ENCODE measurements around the gene BIRC2.

BIRC2 gene

DNA sequence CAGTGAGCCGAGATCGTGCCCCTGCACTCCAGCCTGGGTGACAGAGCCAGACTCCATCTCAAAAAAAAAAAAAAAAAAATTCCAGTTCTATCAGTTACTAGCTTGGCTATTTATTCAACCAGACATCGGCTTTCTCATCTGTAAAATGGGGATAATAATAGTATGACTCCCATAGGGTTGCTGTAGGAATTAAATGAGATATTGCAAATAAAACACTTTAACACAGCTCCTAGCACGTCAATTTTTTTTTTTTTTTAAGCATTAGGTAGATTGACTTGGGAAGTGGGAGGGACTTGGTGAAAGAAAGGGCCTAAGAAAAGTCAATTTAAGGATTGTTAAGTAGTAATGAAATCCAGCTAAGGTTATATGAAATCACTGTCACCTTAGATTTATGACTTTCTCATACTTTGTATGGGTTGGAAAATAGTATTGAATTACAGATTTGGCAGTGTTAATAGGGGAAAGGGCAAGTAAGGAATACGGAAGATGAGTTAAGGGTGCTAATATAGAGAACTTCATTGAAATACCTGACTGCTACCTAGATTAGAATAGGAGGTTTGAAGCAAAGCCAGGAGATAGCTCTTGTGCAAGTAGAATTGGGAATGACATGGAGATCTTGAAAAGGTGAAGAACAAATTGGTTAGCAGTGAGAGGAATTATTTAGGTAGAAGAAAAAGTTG is 28.8 kb downstream of the BIRC2 start:
- no peak for DNase-seq (ENCODE audit: low read depth)

DNA sequence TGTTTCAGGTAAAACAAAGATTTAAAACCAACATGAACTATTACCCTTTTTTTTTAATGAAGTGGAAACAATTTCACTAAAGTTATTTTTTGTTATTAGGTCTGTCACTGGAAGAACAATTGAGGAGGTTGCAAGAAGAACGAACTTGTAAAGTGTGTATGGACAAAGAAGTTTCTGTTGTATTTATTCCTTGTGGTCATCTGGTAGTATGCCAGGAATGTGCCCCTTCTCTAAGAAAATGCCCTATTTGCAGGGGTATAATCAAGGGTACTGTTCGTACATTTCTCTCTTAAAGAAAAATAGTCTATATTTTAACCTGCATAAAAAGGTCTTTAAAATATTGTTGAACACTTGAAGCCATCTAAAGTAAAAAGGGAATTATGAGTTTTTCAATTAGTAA is 30.9 kb downstream of the BIRC2 start:
- DNase-seq (ENCODE audit: low read depth) = no peak

DNA sequence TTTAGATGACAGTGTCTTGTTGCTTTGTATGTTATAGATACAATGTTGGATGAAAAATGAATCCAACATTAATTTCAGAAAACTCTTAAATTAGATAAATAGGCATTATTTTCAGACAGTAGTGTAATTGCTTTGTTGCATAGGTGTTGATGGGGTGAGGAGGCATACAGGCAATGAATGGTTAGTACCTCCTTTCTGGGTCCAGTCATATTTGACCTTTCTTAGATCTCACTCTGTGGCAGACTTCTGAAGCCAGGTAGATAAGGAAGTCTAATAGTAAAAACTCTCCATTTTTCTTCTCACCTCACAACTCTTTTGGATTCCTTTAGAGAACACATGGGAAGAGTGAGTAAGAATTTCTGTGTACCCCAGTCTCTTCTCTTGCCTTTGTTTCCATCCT is 31.8 kb downstream of the BIRC2 start:
- no peak for DNase-seq (ENCODE audit: low read depth)

DNA sequence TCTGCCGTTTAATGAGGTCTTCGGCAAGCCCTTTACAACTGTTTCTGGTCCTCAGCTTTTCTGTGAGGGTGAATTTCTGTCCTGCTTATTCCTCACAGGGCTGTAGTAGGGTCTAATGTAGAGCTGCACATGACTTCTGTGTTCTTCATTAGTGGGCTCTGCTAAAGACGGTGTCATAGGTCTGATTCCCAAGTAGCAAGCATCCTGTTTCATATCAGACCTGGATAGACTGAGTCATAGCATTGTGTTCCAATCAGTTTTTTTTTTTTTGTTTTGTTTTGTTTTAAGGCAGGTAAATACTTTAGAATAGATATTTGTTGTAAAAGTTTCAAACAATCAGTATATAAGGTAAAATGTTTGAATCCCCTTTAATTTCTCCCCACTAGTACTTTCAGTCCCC is 35.4 kb downstream of the BIRC2 start:
- no peak for DNase-seq (ENCODE audit: low read depth)

DNA sequence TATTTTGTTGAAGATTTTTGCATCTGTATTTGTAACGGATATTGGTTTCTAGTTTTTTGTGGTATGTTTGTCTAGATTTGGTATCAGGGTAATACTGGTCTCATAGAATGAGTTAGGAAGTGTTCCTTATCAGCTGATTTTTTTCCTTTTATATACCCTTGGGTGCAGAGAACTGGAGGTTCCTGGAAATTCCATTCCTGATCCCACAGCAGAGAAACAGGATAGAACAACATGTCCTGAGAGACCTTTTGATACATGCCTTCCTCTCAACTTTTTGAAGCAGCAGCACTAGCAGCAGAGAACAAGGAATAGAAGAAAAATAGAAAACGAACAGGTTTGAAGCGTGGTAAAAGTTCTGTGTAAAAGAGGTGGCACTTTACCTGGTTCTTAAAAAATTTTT is 36.8 kb downstream of the BIRC2 start:
- peak; percentile 55 for DNase-seq (ENCODE audit: low read depth)

DNA sequence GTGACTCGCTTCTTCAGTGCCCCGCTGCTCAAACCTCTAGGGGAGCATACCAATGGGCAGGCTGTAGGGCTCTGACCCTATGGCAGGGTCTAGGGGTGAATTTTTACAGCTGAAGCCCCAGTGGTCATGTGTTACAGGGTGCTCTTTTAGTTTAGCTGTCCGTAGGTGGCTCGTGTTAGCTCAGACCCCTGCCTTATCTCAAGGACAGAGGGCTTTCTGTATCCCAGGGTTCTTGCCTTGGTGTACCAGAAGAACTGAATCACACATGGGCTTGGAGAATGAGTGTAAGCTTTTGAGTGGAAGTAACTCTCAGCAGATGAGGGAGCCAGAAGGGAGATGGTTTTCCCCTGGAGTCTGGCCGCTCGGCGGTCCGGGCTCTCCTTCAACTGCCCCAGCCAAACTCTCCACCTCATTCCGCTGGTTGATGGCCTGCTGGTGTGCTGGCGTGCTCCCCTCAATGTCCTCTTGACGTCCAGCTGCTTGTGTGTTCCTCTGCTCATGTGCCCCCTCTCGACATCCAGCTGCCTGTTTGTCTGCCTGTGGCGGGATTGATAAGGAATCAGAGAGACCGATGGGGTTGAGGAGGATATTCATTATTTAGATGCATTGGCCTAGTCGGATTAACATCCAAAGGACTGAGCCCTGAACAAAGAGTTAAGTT is 37.5 kb downstream of the BIRC2 start:
- DNase-seq (ENCODE audit: low read depth) = no peak

DNA sequence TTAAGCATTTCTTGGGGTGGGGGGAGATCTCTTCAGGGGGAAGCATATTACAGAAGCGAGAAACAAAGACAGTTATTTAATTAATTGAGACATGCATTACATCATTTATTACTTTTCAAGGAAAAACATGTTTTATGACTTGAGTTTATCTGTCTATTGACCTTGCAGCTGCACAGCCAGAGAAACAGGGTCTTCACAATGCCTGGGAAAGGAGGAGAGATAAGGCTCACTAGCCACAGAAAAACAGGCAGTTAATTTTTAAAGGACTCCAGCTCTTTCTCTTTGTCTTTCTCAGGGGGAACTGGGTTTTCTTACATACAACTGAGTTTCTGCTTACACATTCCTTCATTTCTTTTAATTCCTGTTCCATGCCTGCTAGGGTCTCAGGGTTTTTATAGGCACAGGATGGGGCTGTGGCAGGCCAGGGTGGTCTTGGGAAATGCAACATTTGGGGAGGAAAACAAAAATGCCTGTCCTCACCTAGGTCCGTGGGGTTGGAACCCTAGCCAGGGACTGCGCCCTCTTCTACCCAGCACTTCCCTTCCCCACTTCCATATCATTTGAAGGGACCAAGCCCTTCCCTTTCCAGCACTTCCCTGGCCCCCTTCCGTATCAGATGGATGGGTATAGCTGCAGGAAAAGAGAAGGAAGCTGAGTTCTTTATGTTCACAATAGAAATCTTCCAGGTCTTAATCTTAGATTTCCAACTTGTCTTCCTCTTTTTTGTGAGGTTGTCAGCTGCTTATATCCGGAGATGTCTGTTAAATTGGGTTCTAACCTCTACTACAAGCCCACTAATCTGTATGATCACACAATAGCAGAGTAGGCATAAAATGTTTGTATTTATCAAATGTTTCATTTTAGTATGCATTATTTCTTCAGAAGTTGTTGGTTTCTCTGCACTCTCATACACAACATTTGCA is 38.3 kb downstream of the BIRC2 start:
- DNase-seq (ENCODE audit: low read depth) = no peak

DNA sequence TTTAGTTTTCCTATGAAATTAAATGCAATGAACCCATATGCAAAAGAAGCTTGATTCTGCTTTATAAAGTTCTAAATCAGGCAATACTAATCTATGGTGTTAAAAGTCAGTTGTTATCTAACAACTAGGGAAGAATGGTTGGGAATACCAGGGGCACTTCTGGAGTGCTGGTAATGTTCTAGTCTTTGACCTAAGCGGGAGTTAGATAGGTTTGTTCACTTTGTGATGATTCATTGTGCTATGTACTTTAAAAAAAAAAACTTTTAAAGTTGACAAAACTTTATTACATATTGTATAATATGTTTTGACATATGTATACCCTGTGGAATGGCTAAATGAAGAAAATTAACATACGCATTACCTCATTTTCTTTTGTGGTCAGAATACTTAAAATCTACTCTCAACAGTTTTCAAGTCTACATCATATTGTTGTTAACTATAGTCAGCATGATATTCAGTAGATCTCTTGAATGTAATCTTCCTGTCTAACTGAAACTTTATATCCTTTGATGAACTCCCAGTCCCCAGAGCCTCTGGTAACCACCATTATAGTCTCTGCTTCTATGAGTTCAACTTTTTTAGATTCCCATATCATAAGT is 39.2 kb downstream of the BIRC2 start:
- DNase-seq (ENCODE audit: low read depth) = peak; percentile 47

DNA sequence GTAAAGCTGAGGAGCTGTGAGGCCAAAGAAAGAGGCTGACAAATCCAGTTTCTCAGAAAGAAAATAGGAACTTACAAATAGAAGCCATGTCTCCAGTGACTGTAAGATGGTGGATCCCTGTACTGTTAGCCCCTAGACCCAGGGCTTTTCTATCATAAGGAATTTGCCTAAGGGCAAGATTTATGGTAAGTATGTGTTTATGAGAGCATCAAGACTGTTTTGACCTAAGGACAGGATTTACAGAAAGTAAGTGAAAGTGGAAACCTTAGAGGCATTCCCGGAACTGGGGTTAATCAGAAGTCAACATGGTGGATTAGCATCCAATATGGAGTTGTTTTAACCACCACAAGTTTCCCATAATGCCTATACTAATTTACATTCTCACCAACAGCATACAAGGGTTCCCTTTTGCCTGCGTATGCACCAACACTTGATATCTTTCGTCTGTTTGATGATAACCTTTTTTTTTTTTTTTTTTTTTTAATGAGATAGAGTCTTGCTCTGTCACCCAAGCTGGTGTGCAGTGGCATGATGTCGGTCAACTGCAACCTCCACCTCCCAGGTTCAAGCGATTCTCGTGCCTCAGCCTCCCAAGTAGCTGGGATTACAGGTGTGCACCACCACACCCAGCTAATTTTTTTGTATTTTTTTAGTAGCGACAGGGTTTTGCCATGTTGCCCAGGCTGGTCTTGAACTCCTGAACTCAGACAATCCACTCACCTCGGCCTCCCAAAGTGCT is 40.2 kb downstream of the BIRC2 start:
- no peak for DNase-seq (ENCODE audit: low read depth)

DNA sequence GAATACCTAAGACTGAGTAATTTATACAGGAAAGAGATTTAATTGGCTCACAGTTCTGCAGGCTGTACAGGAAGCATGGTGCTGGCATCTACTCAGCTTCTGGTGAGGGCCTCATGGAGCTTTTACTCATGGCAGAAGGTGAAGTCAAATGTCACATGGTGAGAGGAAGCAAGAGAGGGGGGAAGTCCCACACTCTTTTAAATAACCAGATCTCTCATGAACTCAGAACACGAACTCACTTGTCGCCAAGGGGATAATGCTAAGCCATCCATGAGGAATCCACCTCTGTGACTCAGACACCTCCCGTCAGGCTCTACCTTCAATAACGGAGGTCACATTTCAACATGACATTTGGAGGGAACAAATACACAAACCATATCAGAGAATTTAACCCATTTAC is 42.2 kb downstream of the BIRC2 start:
- no peak for DNase-seq (ENCODE audit: low read depth)

DNA sequence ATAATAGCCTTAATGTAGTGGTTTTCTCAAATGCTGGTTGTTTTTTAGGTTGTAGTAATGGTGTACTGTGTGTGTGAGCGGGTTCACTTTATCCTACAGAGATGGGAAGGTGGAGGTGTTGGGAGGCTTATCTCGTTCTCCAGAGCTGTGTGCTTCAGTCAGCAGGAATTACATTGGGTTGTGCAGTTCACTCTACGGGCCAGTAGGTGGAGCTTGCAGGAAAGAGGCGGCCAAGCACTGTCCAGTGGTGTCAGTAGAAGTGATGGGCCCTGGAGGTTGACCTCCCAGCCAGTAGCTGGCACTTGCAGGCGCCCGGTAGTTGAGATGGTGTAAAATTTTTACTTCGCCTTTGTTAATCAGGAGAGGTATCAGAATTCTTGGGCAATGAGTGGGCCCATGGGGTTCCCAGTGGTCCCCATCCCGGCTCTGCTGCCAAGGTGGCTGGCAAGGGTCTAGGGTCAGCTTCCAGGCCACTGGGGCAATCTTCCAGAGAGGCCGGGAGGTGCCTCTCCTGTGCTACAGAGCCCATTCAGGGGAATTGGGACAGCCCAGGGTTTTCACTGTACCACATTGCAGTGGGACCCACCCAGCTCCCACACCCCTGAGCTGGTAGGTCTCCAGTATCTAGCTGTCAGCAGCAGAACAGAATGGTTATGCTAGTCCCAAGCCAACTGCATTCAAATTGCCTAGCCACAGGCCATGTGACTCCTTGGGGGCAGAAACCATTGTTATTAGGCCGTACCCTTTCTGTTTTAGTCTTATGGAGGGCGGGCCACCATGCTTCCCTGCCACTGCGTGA is 43.9 kb downstream of the BIRC2 start:
- DNase-seq (ENCODE audit: low read depth) = peak; percentile 67

DNA sequence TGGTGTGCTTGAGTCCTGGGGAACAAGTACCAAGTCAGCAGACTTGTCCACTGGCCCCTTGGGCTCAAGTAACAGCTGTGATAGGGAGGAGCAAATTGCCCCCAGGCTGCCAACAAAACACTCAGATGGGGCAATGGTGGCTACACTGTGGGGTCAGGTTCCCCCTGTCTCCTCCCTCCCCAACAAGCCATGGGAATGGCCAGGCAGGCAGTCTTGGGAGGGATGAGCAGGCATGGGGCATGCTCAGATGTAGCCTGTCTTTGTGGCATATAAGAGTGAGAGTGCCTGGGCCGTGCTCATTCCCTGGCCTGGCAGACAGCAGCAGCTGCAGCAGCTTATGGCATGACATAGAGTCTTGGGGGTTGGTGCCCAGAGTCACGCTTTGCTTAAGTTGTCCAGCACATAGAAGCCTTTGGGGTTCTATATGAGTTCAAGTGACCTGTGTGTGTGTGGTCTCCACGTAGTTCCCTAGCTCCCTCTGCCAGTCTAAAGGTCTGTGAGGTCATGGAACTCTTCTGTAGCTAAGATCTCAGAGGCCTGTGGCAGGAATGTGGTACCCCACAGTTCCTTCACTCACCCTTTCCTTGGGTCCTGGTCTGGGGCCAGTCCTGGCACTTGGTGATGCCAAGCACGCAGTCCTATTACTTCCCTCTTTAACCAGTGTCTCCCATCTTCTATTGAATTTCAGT is 44.7 kb downstream of the BIRC2 start:
- no peak for DNase-seq (ENCODE audit: low read depth)

DNA sequence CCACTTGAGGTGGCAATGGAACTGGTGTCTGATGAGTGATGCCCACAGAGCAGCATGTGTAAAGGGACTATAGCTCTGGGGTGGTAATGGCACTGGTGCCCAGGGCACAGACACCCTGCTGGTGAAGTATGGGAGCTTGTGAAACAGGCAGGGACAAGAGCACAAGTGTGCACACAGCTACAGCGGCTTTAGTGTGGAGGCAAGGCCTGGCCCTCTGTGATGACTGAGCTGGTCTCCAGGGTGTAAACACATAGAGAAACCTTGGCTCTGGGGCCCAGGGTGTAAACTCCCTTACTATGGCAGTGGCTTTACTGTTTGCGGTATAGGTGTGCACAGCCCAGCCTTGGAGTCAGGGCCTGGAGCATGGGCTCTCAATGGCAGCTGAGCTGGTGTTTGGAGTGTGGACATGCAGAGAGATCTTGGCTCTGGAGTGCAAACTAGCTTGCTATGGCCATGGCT is 46.3 kb downstream of the BIRC2 start:
- no peak for DNase-seq (ENCODE audit: low read depth)

DNA sequence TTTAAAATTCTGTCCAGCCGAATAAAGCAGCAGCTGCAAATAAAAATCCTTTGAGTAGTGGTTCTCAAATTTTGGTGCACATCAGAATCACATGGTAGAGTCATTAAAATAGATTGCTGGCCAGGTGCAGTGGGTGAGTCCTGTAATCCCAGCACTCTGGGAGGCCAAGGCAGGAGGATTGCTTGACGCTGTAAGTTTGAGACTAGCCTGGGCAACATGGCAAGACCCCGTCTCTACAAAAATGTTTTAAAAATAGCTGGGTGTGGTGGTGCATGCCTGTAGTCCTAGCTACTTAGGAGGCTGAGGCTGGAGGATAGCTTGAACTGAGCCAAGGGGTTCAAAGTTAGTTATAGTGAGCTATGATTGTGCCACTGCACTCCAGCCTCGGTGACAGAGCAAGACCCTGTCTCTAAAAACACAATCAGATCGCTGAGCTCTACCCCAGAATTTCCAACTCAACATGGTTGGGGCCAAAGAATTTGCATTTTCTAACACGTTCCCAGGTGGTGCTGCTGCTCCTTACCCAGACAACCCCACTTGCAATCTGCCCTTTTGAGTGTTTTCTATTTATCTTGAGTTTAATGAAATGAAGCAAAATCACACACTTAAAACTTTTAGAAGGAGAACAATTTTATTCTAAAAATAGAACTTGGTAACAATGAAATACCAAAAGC is 48.8 kb downstream of the BIRC2 start:
- no peak for DNase-seq (ENCODE audit: low read depth)

DNA sequence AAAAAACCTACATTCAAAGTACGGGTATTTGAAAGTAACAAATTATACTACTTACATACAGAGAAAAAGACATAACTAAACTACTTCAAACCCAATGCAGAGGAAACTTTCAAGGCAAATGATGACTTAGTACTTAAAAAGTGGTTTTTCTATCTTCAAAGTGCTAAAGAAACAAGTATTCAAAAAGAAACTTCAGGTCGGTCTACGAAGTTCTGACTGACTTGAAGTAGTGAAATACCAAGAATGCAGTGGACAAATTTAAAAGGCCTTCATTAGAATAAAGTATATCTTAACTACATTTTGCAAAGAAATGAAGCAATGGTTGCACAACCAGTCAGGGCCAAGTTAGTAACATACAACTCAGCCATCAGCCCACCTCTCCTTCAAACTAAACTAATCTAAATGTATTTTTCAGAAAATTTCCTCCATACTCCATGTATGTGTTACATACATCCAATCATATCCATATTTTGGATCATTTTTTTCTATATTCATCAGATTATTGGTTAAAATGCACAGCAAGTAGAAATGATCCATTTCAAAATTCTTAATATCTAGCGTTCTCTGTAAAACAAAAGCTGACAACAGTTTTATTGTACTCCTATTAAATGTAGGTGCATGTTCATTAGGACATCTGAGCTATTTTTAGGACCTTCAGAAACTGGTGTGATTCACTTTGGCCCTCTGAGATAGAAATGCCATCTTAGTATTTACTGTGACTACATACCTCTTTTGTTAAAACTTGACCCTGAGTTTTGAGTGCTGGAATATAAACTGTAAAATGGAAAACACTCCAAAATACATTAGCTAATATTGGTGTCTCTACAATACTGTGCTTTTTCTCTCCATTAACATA is 49.9 kb downstream of the BIRC2 start:
- peak; percentile 28 for DNase-seq (ENCODE audit: low read depth)

DNA sequence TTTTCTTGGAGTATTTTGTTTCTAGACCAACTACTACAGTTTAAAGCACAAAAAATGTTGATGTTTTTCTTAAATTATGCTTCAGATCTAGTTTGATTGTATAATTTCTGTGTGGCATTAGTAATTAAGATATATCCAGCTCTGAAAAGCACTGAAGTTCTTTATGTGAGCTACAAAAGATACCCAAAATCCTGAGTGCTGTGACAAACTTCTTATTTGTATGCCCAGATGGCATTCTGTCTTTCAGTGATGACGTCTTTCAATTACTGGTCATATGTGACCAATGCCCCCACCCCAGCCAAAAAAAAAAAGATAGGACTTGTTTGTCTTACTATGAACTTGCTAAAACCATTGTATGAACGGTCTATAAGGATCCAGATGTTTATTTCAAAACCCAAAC is 51.3 kb downstream of the BIRC2 start:
- no peak for DNase-seq (ENCODE audit: low read depth)

DNA sequence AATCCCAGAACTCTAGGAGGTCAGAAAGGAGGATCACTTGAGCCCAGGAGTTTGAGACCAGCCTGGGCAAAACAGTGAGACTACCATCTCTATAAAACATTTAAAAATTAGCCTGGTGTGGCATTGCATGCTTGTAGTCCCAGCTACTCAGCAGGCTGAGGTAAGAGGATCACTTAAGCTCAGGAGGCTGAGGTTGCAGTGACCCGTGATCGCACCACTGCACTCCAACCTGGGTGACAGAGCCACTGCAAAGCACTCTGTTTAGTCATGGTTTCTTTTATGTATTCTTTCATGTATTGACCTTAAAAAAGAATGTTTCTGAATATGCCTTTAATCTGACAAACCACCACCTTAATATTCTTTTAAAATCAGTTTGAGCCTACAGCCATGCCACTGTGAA is 52.2 kb downstream of the BIRC2 start:
- DNase-seq (ENCODE audit: low read depth) = no peak

DNA sequence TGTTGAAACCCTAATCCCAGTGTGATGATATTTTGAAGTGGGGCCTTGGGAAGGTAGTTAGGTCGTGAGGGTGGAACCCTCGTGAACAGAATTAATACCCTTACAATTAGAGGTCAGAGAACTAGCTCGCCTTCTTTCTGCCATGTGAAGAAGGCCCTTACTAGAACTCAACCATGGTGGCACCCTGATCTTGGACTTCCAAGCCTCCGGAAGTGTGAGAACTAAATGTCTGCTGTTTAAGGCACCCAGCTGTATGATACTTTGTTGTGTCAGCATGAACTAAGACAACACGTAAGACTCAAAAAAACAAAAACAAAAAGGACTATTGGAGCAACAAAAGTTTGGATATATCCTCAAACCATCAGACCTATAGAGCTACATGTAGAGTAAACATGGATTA is 53.6 kb downstream of the BIRC2 start:
- no peak for DNase-seq (ENCODE audit: low read depth)

DNA sequence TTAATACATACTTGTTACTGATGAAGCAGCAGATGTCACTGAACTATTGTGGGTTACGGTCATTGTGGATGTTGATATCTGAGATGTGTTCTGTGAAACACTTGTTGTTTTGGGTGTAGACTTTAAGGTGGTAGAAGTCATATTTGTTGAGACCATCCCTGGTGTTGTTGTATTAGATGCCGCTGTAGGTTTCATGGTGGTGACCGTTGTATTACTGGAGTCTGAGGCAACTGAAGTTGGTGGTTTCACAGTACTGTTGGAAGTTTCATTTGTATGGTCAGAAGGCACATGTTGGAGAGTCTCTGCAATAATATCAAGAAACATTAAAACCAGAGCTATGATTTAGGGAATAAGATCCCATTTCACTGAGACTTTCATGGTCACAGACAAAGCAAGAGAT is 54.9 kb downstream of the BIRC2 start:
- DNase-seq (ENCODE audit: low read depth) = no peak

All from amniotic epithelial cell (primary cell).